IPS-NIHi11 (cell line): ENCODE measurements around the gene EIF4EBP2.

Experiments
- DNase-seq: peaks from one replicate; pipeline ENCODE4 v3.0.0; 2012; ENCODE audit warnings: mixed read lengths, low spot score

EIF4EBP2 gene

DNA sequence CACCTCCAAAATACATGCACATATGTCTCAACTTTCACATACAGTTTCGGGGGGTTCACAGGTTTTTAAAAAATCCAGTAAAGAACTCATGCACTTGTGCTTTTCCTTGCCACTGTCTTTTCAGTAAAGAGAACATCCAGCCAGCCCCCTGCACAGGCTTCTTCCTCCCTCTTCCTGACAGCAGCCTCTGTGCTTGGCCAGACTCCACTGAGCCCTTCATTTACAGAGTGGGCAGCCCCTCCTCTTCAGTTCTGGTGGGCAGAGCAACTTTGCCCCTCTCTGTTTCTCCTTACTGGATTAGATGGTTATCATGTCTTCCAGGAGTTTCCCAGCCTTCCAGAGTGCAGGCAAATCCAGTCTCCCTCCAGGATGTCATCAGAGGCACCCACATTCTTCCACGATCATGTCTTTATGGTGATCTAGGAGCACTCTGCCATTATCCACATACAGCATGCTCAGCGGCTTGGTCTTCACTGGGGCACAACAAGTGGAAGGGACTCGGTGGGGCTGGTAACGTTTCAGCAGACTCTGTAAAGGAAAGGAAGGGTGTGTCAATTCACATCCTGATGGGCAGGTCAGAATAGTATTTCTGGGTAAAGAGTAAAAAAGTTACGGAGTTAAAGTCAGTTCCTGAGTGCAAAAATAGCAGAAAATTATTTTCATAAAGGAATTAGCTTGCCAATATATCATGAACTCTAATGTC lies 28.8 kb downstream of the EIF4EBP2 start:
- no peak for DNase-seq

DNA sequence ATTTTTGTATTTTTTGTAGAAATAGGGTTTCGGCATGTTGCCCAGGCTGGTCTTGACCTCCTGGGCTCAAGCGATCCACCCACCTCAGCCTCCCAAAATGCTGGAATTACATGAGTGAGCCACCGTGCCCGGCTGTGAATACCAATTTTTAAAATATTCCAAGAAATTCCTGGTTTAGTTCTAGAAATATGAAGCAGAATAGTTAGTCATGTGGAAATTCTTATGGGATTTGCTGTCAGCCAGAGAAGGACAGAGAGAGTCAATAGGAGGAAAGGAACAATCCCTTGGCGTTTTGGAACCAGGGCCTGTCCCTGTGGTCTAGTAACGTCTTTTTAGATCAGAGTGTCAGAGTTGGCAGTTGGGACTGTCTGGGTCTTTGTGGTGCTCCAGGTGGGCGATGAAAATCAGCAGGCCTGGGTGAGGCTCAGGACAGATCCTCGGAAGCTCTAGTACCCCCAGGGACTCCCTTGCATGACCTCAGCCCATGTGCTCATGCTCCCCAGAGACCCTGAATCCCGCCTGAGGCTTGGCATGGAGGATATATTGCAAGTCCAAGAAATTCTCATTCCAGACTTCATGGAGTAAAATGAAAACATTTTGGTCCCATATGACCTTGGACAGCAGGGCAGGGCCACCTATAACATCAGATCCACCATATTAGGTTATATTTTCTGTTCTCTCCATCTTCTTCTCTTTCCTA lies 29.8 kb downstream of the EIF4EBP2 start:
- no peak for DNase-seq

DNA sequence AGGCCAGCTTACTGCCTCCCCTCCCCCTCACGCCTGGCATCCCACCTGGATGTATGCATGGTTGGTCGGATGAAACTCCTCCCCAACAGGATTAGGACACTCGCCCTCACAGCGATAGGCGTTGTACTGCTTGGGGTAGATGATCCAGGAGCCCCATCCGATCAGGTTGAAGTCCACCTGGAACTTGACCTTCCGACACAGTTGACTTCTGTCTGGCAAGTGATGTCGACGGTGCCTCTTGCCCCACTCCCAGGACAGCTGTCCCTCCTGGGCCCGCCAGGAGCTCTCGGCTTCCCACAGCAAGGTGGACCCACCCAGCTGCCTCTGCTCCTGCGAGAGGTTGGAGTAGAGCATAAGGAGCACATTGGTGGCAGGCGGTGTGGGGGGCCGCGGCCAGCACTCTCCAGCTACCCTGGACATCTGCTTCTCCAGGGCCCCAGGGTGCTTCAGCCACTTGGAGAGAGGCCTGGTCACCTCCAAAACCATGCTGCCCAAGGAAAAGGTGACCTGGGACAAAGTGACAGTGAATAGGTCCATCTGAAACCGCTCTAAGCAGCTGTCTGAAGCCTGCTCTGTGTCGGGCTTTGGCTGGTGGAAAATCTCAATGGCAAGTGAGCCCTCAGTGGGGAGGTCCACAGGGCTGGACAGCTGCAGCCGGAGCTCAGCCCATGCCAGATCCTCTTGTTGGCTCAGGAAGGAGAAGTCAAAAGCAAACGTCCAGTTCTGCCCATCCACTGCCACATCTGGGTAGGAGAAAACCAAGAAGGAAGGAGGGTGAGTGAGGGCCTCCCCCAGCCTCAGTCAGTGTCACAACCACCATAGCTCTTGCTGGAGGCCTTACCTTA lies 31.5 kb downstream of the EIF4EBP2 start:
- no peak for DNase-seq

DNA sequence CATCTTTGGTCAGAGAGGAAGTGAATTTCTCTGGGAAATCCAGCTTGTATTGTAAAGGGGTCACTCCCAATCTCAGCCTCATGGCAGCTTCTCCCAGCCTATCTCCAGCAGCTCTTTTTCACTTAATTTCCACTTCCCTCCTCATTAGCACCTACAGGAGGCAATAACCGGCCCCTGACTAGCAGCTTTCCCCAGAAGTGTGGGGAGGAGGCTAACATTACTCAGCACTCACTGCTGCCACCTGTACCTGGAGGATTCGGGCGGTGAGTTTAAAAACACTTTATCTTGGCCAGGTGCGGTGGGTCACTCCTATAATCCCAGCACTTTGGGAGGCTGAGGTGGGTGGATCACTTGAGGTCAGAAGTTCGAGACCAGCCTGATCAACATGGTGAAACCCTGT lies 33.8 kb downstream of the EIF4EBP2 start:
- peak; percentile 35 for DNase-seq

DNA sequence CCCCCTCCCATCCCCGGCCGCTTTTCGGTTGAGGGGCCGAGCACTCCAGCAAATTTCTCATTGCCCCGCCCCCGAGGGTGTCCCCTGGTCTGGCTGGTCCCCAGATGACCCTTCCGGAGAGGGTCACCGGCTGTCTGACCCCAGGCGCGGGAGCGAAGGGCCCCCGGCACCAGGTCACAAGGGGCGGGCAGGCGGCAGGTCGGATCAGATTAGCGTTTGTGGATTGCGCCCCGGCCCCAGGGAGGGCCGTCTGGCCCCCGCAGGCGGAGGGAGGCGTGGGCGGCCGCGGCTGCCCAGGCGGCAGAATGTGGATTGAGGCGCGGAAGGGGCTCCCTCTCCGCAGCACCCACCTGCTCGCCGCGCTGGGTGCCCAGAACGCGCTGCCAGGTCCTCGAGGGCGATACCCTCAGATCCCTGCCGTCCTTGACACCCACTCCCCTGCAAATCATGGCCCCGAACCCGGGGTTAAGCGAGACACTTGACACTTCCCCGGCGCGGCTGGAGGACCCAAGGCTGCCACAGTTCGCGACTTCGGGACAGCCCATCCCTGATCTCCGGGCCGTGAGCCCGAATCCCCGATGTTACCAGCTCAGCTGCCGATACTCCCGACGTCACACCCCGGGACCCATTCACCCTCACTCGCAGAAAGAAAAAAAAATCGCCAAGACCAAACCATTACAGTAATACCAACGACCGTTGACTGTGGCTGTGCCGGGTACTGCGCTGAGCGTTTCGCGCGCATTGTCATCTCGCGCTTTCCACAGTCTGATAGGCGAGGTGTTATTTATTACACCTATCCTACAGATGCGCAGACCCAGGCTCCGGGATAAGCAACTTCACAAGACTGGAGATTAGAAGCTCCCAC lies 36.6 kb downstream of the EIF4EBP2 start:
- peak; percentile 64 for DNase-seq

DNA sequence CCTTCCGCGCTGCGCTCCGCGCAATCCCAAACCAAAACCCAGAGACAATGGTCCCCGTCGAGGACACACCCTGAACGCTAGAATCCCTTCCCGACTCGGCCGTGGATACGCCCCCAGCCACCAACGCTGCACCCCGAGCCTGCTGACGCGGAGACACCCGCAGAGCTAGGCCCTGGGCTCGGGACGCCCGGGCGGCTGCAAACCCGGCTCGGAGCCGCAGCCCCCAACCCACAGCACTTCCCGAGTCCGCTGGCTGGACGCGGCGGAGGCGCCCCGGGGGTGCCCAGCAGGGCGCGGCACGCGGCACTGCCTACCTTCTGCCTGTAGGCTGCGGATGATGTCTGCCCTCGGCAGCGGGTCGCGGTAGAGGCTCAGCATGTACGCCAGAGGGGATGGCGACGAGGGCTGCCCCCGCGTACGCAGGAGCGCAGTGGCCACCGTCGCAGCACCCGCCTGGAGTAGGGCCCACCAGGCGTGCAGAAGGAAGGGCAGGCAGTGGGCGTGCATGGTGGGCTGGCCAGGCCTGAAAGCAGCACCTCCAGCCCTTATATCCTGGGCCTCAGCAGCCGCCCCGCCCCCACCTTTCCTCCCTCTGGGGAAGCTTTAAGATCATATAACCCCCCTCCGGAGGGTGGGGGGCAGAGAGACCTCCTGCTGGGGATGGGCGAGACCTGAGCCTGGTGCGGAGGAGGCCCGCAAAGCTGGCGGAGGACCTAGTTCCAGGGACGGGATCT lies 37.4 kb downstream of the EIF4EBP2 start, which contains the start of gene NODAL:
NODAL (minus strand) TSS at position 521 of the 734 bp plus-strand sequence; CDS start at position 507, 14 bp downstream.
- peak; percentile 39 for DNase-seq

DNA sequence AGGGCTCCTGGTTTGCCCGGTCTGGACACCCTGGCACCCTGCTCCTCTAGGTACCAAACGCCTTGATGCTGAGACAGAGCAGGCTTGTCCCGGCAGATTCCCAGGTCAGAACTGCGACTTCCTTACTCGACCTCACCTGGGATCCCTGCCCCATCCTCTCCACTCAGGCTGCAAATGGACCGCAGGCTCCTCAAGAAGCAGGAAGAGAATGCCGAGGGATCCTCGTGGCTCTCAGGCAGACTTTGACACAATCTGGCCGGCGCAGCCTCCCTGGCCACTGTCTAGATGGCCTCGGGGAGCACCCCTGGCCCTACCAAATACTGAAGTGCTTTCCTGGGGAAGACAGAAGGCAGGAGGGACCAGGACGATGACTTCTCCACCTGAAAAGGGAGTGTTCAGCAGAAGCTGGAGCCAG lies 38.0 kb downstream of the EIF4EBP2 start:
- DNase-seq: peak; percentile 26

DNA sequence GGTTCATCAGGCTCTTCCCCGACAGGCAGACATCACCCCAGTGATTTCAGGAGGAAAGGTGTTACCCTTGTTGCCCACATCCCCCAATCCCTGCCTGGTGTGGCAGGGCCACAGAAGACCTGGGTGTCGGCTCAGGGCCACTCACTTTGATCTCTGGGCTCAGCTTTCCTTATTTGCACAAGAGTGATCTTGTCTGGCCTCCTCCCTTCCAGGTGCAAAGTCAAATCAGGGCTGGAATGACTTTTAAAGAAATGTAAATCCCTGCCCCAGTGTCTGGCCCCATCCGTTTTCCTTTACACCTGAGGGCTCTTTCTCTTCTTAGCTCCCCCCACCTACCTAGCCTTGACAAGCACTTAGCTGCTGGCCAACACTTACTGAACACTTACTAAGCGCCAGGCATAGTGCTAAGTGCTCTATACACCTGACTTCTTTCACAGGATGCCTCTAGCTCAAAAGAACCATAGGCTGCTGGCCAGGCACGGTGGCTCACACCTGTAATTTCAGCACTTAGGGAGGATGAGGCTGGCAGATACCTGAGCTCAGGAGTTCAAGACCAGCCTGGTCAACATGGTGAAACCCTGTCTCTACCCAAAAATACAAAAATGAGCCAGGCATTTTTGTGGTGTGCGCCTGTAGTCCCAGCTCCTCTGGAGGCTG lies 38.5 kb downstream of the EIF4EBP2 start:
- peak; percentile 51 for DNase-seq

DNA sequence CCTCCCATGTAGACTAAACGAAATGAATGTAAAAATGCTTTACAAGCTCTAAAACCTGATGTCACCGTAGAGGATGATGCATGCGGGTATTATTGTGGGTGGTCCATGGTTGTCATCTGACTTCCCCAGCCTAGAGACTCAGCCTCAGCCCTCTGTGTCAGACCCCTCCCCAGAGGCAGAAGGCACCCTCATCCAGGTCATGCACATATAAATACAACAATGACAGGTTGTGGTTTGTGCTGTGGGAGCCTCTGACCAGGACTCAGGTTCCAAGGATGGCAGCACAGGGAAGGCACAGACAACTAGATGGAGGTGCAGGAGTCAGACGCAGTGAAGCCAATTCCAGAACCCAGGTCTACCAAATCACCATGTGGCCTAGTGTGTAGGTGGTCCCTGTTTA lies 40.8 kb downstream of the EIF4EBP2 start:
- DNase-seq: no peak

DNA sequence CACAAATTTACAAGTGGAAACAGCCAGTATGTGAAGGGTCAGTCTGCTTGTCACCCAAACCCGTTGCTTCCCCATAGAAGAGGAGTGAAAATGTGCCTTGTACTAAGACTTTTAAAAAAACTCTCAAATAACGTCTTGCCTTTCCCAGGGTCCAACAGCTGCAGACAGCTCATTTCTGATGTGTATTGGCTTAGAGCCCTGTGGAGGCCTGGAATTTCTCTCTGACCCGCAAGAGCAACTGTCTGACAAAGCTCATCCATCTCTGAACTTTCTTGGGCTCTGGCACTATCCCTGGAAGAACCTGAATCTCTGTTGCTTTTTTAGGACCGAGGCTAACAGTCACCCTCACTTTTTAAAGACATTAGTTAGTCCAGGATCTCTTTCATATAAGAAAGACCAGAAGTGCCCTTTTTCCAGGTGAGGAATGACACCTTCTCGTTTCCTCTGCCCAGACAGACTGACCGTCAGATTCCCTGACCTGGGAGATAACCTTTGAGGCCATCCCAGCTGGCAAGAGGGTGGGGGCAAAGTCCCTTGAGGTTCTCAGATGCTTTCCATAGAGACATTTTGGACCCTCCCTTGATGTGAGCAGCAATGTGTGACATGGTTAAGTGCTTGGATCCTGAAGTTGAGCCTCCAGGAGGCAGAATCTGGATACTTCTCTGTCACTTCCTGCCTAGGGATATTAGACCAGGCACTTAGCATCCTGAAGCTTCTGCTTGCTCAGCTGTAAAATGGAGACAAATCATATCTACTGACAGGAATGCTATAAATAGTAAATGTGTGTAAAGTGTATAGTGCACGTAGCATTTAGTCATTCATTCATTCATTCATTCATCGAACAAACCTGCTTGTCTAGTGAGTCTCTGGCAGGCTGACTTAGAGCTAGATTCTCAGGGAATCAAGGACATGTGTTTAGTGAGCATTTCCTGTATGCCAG lies 42.0 kb downstream of the EIF4EBP2 start:
- DNase-seq: no peak

DNA sequence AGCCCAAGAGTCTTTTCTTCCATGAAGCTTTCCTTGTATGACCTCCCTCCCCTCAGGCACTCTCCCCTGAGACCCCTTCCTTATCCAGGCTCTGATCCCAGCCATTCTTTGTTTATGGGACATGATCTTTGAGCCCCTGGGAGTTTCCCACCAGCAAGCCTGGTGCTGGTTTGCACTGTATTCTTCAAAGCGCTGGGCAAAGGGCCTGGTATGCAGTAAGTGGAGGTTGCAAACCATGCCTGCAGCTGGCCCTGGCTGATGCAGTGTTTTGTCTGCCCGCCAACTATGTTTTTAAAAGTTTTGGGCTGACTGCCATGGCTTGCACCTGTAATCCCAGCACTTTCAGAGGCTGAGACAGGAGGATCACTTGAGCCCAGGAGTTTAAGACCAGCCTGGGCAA lies 44.3 kb downstream of the EIF4EBP2 start:
- DNase-seq: no peak

DNA sequence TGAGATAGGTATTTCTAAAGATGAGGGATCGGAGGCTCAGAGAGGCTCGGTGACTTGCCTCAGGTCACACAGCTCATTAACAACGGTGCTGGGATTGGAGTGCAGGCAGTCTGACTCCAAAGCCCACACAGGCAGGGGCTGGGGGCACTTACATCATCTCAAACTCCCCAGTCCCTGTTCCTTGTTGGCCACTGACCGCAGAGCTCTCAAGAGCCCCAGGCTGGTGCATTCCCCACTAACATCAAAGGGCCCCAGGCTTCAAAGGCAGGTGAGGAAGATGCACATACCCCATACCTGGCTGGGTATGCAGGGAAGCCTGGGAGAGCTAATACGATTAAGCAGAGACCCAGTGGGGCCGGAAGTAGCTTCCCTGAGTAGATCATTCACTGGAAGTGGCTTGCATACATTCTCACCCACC lies 51.3 kb downstream of the EIF4EBP2 start:
- peak; percentile 50 for DNase-seq

DNA sequence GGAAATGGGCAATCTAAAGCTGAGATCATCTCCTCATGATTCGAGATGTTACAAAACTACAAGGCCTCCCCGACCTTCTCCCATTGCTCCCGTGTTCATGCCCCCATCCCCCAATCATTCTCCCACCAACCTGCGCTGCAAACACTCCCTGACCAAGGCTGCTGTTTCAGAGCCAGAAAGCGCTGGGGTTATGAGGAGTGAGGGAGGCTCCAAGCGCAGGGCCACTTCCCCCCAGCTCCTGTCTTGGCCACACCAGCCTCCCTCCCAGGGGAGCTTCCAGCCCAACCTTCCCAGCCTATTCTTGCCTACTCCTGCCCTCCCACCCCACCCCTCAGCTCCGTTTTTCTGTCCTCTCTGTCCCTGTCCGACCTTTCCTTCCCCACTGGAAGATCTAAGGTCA lies 52.2 kb downstream of the EIF4EBP2 start:
- DNase-seq: no peak

DNA sequence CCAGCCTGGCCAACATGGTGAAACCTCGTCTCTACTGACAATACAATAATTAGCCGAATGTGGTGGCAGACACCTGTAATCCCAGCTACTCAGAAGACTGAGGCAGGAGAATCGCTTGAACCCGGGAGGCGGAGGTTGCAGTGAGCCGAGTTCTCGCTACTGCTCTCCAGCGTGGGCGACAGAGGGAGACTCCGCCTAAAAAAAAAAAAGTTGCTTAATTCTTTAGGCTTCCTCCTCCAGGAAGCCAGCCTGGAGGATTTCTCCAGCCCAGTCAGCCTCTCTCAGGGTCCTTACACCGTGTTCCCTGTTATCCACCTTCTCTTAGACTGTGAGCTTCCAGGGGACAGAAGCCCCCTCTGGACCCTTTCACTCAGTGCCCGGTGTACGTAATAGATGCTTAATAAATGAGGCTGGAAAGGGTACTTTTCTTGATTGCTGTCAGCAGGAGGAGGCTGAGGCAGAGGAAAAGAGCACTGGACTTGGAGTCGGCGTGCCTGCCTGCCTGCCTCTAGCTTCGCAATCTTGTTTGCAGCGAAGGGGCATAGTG lies 53.9 kb downstream of the EIF4EBP2 start:
- DNase-seq: no peak

DNA sequence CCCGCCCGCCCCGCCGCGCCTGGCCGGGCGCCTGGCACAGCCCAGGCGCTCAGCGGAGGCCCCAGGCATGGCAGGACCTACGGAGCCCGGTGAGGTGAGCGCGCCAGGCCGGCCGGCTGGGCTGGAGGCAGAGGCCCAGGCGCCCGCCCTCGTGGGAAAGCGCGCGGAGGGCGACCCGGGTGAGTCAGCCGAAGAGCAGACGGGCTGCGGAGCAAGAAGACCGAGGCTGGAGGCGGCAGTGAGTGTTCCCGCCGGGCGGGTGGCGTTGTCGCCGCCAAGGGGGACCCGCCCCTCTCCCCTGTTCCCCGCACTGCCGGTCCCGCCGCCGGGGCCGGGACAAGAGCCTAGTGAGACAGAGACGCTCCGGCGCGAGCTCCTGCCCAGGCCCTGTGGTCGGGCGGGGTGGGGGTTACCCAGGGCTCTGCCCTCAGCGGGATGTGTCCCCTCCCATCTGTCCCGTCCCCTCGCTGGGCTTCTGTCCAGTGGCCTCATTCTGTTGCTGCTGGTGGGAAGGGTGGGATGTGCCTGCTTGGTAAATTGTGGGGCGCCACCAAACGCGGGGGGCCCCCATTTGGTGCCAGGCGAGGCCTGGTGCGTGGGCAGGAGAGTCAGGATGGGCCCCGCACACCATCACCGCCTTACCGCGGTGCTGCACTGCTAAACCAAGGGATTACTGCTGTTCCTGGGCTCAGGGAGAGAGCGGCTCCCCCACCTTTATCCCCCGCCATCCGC lies 54.5 kb downstream of the EIF4EBP2 start:
- peak; percentile 73 for DNase-seq

DNA sequence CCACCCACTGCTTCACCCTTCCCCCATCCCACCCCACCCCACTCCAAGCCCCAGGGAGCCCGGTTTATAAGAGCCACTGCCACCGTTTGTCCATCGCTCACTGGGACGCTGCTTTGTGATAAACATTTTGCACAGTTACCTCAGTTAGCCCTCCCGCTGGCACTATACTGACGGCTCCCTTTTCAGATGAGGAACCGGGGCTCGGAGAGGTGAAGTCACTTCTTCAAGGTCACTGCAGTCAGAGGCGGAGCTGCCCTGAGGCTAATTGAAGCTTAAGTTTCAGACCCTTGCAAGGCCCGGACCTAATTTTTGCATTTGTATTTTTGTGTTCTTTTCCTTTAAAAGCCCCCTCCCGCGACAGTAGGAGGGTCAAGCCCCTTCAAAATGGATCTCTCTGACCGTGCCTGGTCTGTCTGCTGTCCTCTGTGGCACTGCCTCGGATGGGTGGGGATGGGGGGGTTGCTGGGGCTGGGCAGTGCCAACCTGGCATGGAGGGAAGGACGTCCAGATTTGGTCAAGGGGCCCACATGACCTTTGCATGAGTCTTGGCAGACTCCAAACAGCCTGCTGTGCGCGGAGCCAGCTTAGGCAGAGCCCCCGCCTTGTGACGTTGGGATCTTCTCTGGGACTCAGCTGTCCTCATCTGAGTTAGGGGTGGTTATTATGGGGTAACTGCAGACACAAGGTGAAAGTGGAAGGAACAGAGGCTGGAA lies 55.3 kb downstream of the EIF4EBP2 start:
- no peak for DNase-seq

DNA sequence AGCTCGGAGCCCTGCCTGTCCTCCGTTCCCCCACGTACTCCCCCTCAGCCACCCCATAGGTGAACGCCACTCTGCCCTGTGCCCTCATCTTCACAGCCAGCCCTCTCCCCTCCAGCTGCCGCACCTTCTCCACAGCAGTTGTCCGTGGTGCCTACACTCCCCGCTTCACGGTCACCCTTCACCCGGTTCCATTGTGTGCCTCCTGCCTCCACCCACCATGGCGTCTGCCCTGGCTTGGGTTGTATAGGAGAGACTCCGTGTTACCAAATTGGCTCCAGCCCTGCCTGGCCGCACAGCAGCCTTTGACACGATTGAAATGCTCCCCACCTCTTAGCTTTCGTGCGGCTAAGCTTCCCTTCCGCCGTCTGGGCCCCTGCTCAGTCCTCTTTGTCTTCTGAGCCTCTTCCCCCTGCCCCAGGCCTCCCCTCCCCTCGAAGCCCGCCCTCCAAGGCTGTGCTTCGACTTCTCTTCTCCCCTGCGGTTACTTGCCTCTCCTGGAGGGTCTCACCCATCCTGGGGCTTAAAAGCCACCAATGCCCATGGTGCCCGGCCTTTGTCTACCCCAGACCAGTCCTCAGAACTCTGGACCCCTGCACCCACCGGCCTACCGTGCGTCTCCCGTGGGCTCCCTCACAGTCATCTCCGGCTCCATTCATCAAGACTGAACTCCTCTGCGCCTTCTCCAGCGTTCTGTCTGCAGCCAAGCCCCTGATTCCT lies 56.0 kb downstream of the EIF4EBP2 start:
- DNase-seq: peak; percentile 47
